Measurements from ENCODE around the gene PLBD1. TPM values are rescaled to one million over a fixed set of nuclear protein-coding genes. Genes with fewer than 3 reads are reported as not detected.

Gene PLBD1
- total and polyA plus RNA-seq, 8 donors, result 3.2 to 35.4 (median 11.3) TPM

DNA sequence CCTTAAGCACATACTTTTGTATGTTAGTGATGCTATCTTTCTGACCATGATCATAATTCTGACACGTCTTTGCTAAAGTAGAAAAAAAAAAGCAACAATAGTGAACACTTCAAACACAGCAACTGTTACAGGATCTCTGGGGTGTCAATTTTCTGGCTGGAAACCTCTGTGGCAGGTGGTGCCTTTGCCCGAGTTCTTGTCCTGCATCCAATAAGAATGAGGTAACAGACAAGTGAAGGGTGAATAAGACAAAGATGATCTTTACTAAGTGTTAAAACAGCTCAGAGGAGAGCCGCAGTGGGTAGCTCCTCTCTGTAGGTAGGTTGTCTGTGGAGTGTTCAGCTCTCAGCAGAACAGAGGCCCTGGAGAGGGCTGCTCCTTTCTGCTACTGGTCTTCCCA is 20.9 kb upstream of the PLBD1 start:
- no peaks in the 10 kb centered on the region for H3K9me3 ChIP-seq
- no peak for DNase-seq
- intact Hi-C loops (cut with DNase I), result no loop called here
- peaks cover 0 to 6% (median 0%) of the 10 kb centered on the region in 3 donors for H3K4me1 ChIP-seq
- ATAC-seq, result no peak
- no peak overlapping the region for H3K4me3 ChIP-seq
- no peak for FAIRE-seq
- TF ChIP-seq, protein P1, sequence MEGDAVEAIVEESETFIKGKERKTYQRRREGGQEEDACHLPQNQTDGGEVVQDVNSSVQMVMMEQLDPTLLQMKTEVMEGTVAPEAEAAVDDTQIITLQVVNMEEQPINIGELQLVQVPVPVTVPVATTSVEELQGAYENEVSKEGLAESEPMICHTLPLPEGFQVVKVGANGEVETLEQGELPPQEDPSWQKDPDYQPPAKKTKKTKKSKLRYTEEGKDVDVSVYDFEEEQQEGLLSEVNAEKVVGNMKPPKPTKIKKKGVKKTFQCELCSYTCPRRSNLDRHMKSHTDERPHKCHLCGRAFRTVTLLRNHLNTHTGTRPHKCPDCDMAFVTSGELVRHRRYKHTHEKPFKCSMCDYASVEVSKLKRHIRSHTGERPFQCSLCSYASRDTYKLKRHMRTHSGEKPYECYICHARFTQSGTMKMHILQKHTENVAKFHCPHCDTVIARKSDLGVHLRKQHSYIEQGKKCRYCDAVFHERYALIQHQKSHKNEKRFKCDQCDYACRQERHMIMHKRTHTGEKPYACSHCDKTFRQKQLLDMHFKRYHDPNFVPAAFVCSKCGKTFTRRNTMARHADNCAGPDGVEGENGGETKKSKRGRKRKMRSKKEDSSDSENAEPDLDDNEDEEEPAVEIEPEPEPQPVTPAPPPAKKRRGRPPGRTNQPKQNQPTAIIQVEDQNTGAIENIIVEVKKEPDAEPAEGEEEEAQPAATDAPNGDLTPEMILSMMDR (IDR thresholded peaks at IDR 0.05), result no peak
- H3K36me3 ChIP-seq, result no peaks in the 10 kb centered on the region
- WGBS, 2 donors, result 77 to 80% methylated on average over 3 of the region's 3 CpGs
- H3K27me3 ChIP-seq, result no peaks in the 10 kb centered on the region
- no peak overlapping the region for H3K27ac ChIP-seq

DNA sequence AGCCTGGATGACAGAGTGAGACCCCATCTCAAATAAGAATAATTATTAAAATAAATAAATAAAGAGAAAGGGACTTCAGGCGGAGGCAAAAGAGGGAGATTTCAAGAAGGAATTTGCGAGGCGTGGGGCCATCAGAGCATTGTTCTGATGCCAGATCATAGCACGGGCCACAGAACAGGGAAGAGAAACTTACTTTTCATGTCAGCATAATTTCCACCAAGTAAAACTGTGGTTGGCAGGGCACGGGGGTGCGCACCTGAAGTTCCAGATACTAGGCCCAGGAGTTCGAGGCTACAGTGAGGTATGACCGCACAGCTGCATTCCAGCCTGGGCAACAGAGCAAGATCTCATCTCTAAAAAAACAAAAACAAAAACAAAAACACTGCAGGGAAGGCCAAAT is 11.0 kb upstream of the PLBD1 start:
- ATAC-seq, result no peak
- H3K9me3 ChIP-seq, result no peaks in the 10 kb centered on the region
- H3K4me3 ChIP-seq, result no peak overlapping the region
- peaks cover 0 to 12% (median 9%) of the 10 kb centered on the region in 3 donors for H3K4me1 ChIP-seq
- H3K36me3 ChIP-seq, result no peaks in the 10 kb centered on the region
- H3K27me3 ChIP-seq, result no peaks in the 10 kb centered on the region
- DNase-seq, result no peak
- TF ChIP-seq, protein P1 (IDR thresholded peaks at IDR 0.05), result no peak
- intact Hi-C loops (cut with DNase I), result no loop called here
- no peak overlapping the region for H3K27ac ChIP-seq
- no peak for FAIRE-seq
- 97% methylated on average over 8 of the region's 8 CpGs for WGBS, 2 donors

DNA sequence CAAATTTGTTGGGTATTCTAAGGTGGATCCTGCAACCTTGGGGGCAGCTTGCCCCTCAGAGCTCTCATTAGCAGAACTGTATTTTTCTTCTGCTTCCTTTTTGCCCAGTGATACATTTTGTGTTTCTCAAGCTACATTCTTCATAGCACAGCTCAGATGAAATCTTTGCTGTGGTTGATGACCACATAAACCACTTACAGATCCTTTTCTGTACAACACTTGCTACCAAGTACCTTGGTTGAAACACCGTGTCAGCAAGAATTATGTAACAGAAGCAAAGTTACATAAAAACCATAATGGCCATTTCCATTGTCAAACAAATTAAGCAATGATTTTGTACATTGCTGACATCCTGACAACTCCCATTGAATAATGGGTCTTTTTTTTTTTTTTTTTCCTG is 9.7 kb upstream of the PLBD1 start:
- DNase-seq (no peak), FAIRE-seq (no peak), ATAC-seq (no peak)
- intact Hi-C loops (cut with DNase I), result no loop called here
- Histone ChIP-seq H3K36me3 (no peaks in the 10 kb centered on the region), H3K4me1 (peaks cover 0 to 13% (median 9%) of the 10 kb centered on the region in 3 donors), H3K27me3 (no peaks in the 10 kb centered on the region), H3K9me3 (no peaks in the 10 kb centered on the region), H3K4me3 (no peak overlapping the region), H3K27ac (no peak overlapping the region)
- TF ChIP-seq, protein P1 (IDR thresholded peaks at IDR 0.05), result no peak
- WGBS, 2 donors, result 72 to 73% methylated on average over 1 of the region's 1 CpG

DNA sequence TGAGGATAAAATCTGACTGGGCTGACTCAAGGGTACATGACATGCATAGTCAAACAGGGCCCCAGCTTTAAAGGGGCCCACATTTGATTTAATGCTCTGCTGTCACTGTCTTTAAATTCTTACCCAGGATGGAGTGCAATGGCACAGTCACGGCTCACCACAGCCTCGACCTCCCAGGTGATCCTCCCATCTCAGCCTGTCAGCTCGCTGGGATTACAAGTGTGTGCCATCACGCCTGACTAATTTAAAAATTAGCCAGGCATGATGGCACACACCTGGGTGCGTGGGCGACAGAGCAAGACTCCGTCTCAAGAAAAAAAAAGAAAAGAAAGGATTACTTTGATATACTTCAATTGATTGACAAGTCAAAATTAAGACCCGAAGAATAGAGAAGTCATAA is 9.2 kb upstream of the PLBD1 start:
- H3K4me3 ChIP-seq, result no peak overlapping the region
- intact Hi-C loops (cut with DNase I), result no loop called here
- no peaks in the 10 kb centered on the region for H3K27me3 ChIP-seq
- H3K4me1 ChIP-seq, result peaks cover 0 to 15% (median 13%) of the 10 kb centered on the region in 3 donors
- TF ChIP-seq, protein P1 (IDR thresholded peaks at IDR 0.05), result no peak
- no peak for ATAC-seq
- no peak for FAIRE-seq
- DNase-seq, result no peak
- WGBS, 2 donors, result 81% methylated on average over 8 of the region's 8 CpGs
- no peaks in the 10 kb centered on the region for H3K9me3 ChIP-seq
- no peaks in the 10 kb centered on the region for H3K36me3 ChIP-seq
- no peak overlapping the region for H3K27ac ChIP-seq

DNA sequence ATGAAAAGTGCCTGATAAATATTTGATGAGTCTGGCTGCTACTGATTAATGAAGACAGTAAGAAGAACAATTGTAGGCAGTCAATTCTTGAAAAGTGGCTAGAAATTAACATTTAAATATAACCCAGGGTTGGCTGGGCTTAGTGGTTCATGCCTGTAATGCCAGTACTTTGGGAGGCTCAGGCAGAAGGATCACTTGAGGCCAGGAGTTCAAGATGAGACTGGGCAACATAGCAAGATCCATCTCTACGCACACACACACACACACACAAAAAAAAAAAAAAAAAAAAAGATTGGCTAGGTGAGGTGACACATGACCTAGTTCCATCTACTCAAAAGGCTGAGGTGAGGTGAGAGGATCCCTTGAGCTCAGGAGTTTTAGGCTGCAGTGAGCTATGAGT is 7.9 kb upstream of the PLBD1 start:
- H3K36me3 ChIP-seq, result no peaks in the 10 kb centered on the region
- no peaks in the 10 kb centered on the region for H3K9me3 ChIP-seq
- H3K27ac ChIP-seq, result no peak overlapping the region
- FAIRE-seq (no peak), ATAC-seq (no peak), DNase-seq (no peak)
- H3K4me1 ChIP-seq, result peaks cover 0 to 12% (median 10%) of the 10 kb centered on the region in 3 donors
- no peaks in the 10 kb centered on the region for H3K27me3 ChIP-seq
- intact Hi-C loops (cut with DNase I), result no loop called here
- 93 to 100% methylated on average over 1 of the region's 1 CpG for WGBS, 2 donors
- TF ChIP-seq, protein P1 (IDR thresholded peaks at IDR 0.05), result no peak
- no peak overlapping the region for H3K4me3 ChIP-seq

Measured in pancreas (tissue), 10 donors.